ENCODE measurements around the gene G3BP2.

Gene G3BP2

GRCh38 chr4:75637176-75637575, 36.0 kb downstream of the G3BP2 start:
- no peak for DNase-seq

GRCh38 chr4:75634951-75635350, 38.3 kb downstream of the G3BP2 start:
- DNase-seq: no peak

GRCh38 chr4:75634281-75634680, 38.9 kb downstream of the G3BP2 start:
- no peak for DNase-seq

- no peak for DNase-seq
These were observed 39.4 kb downstream of the G3BP2 start for GRCh38 chr4:75633846-75634245.

GRCh38 chr4:75630937-75631329, 42.3 kb downstream of the G3BP2 start:
- DNase-seq: no peak

GRCh38 chr4:75630174-75630936, 42.9 kb downstream of the G3BP2 start, which contains the start of gene CDKL2:
Gene CDKL2 (minus strand): TSS chr4:75630528. CDS start chr4:75625988, 4,540 bp downstream.
- no peak for DNase-seq

- DNase-seq: no peak
These were observed 44.0 kb downstream of the G3BP2 start for GRCh38 chr4:75629239-75629638.

- no peak for DNase-seq
These were observed 50.2 kb downstream of the G3BP2 start for GRCh38 chr4:75623026-75623425.

- DNase-seq: no peak
These were observed 51.5 kb downstream of the G3BP2 start for GRCh38 chr4:75621715-75622114.

- no peak for DNase-seq
These were observed 60.9 kb downstream of the G3BP2 start for GRCh38 chr4:75612306-75612705.

- no peak for DNase-seq
These were observed 67.3 kb downstream of the G3BP2 start for GRCh38 chr4:75605928-75606327.

GRCh38 chr4:75599647-75600046, 73.6 kb downstream of the G3BP2 start:
- DNase-seq: no peak

GRCh38 chr4:75598390-75598789, 74.8 kb downstream of the G3BP2 start:
- DNase-seq: no peak

- no peak for DNase-seq
These were observed 77.2 kb downstream of the G3BP2 start for GRCh38 chr4:75596061-75596460.

GRCh38 chr4:75593393-75593792, 79.8 kb downstream of the G3BP2 start:
- no peak for DNase-seq

Data from amniotic stem cell (primary cell).